IMR-90 (cell line): ENCODE results near the gene ZFAND6. TPM values are rescaled to one million over a fixed set of nuclear protein-coding genes. Genes with fewer than 3 reads are reported as not detected.

Experiments used
- ATAC-seq: fragments of 200-7000 bp; cut with Tn5 transposase; 2 replicates; pipeline ENCODE4 v1.9.1; 2020; ENCODE audit warnings: low read depth, mild to moderate bottlenecking, moderate library complexity
- BruUV-seq: library from RNA; stranded (reverse); fragments of 400-500 nt; replicated peaks from 2 replicates; lab custom pipeline; 2021; lab: Mats Ljungman, UMichigan
- CTCF ChIA-PET: fragments of 300-600 bp; formaldehyde crosslinking; extraction: SDS; loops from one replicate; lab custom pipeline; 2021; ENCODE audit warnings: antibody characterized with exemption; lab: Yijun Ruan, JAX
- POLR2A ChIA-PET: fragments of 300-600 bp; sonication (Branson Sonifier 250); formaldehyde crosslinking; loops from one replicate; lab custom pipeline; 2022; ENCODE audit warnings: antibody characterized with exemption; ENCODE audit not compliant: unreplicated experiment; lab: Charles Lee
- DNase-seq: peaks from one replicate; pipeline ENCODE4 v3.0.0; 2013
- H2AFZ ChIP-seq: replicated peaks from 2 replicates; pipeline ENCODE3; 2013; ENCODE audit warnings: low read length, mild to moderate bottlenecking; ENCODE audit not compliant: poor library complexity
- H2AK5ac ChIP-seq: 2 replicates; pipeline ENCODE4 v1.6.1; 2013; ENCODE audit warnings: low read depth, low read length, inconsistent platforms
- H2AK9ac ChIP-seq: replicated peaks from 2 replicates; pipeline ENCODE3; 2013; ENCODE audit warnings: mild to moderate bottlenecking, low read depth, low read length, moderate library complexity; ENCODE audit not compliant: poor library complexity
- H2BK120ac ChIP-seq: 2 replicates; pipeline ENCODE4 v1.6.1; 2013; ENCODE audit warnings: low read depth, low read length, inconsistent platforms
- H2BK15ac ChIP-seq: 3 replicates; pipeline ENCODE4 v1.6.1; 2013; ENCODE audit warnings: low read depth, low read length, inconsistent platforms
- H2BK20ac ChIP-seq: 2 replicates; pipeline ENCODE4 v1.6.1; 2013; ENCODE audit warnings: low read depth, mild to moderate bottlenecking, inconsistent platforms, low read length, moderate library complexity
- H2BK5ac ChIP-seq: 2 replicates; pipeline ENCODE4 v1.6.1; 2013; ENCODE audit warnings: mild to moderate bottlenecking, low read depth, low read length, inconsistent platforms; ENCODE audit not compliant: poor library complexity, severe bottlenecking
- H3K14ac ChIP-seq: replicated peaks from 2 replicates; pipeline ENCODE4 v1.6.1; 2013; ENCODE audit warnings: low read depth, low read length, inconsistent platforms
- H3K18ac ChIP-seq: 2 replicates; pipeline ENCODE4 v1.6.1; 2013; ENCODE audit warnings: low read depth, low read length, control low read depth
- H3K23ac ChIP-seq: 2 replicates; pipeline ENCODE4 v1.6.1; 2013; ENCODE audit warnings: low read depth, low read length, inconsistent platforms
- H3K27ac ChIP-seq: 2 replicates; pipeline ENCODE4 v1.5.1; 2013; ENCODE audit warnings: mild to moderate bottlenecking, control low read depth, low read length; ENCODE audit not compliant: insufficient read depth
- H3K27me3 ChIP-seq: 2 replicates; pipeline ENCODE4 v1.6.1; 2013; ENCODE audit warnings: low read length; ENCODE audit not compliant: control insufficient read depth, insufficient read depth
- H3K36me3 ChIP-seq: 2 replicates; pipeline ENCODE4 v1.6.1; 2013; ENCODE audit warnings: low read length, mixed read lengths; ENCODE audit not compliant: control insufficient read depth, insufficient read depth
- H3K4ac ChIP-seq: 2 replicates; pipeline ENCODE4 v1.6.1; 2013; ENCODE audit warnings: low read depth, low read length, inconsistent platforms
- H3K4me1 ChIP-seq: 2 replicates; pipeline ENCODE4 v1.6.1; 2013; ENCODE audit warnings: low read length, mixed read lengths; ENCODE audit not compliant: control insufficient read depth, insufficient read depth
- H3K4me2 ChIP-seq: 2 replicates; pipeline ENCODE4 v1.6.1; 2013; ENCODE audit warnings: low read depth, mild to moderate bottlenecking, control low read depth, low read length, moderate library complexity
- H3K4me3 ChIP-seq: 2 replicates; pipeline ENCODE4 v1.5.1; 2013; ENCODE audit warnings: low read depth, mild to moderate bottlenecking, control low read depth, low read length, moderate library complexity; ENCODE audit not compliant: insufficient read depth
- H3K56ac ChIP-seq: 2 replicates; pipeline ENCODE4 v1.6.1; 2013; ENCODE audit warnings: low read length, inconsistent platforms; ENCODE audit not compliant: insufficient read depth; ENCODE audit errors: extremely low read depth
- H3K79me1 ChIP-seq, 2 experiments: 2 replicates each; pipeline ENCODE4 v1.6.1; 2013; ENCODE audit warnings: low read length in 2 of 2, inconsistent platforms in 1 of 2, low read depth in 1 of 2
- H3K9ac ChIP-seq: 2 replicates; pipeline ENCODE4 v1.6.1; 2013; ENCODE audit warnings: low read depth, low read length, control low read depth
- H3K9me1 ChIP-seq: 2 replicates; pipeline ENCODE4 v1.6.1; 2013; ENCODE audit warnings: low read length, inconsistent platforms; ENCODE audit not compliant: insufficient read depth
- H3K9me3 ChIP-seq: 2 replicates; pipeline ENCODE4 v1.6.1; 2013; ENCODE audit warnings: low read length; ENCODE audit not compliant: control insufficient read depth, insufficient read depth
- H4K20me1 ChIP-seq: 2 replicates; pipeline ENCODE4 v1.6.1; 2013; ENCODE audit warnings: low read length, inconsistent platforms; ENCODE audit not compliant: insufficient read depth
- H4K5ac ChIP-seq: 2 replicates; pipeline ENCODE4 v1.6.1; 2013; ENCODE audit warnings: mild to moderate bottlenecking, low read depth, low read length, control low read depth
- H4K8ac ChIP-seq, 2 experiments: 2 replicates each; pipeline ENCODE4 v1.6.1; 2013; ENCODE audit warnings: low read depth in 2 of 2, low read length in 2 of 2, control low read depth in 1 of 2, inconsistent platforms in 1 of 2
- H4K91ac ChIP-seq: 2 replicates; pipeline ENCODE4 v1.6.1; 2013; ENCODE audit warnings: low read depth, low read length, inconsistent platforms; ENCODE audit not compliant: insufficient read depth
- BHLHE40 ChIP-seq: fragments of 150-350 bp; IDR thresholded peaks from 2 replicates; pipeline ENCODE4 v1.6.1; 2016; ENCODE audit warnings: mild to moderate bottlenecking, low read depth, low read length
- CEBPB ChIP-seq: IDR thresholded peaks from 2 replicates; pipeline ENCODE4 v1.6.1; 2012; ENCODE audit warnings: low read depth, low read length, improper control_type of control experiment
- ELK1 ChIP-seq: fragments of 150-350 bp; IDR thresholded peaks from 2 replicates; pipeline ENCODE4 v1.6.1; 2016; ENCODE audit warnings: low read depth, mild to moderate bottlenecking, low read length, moderate library complexity, borderline replicate concordance
- FOS ChIP-seq: fragments of 150-350 bp; IDR thresholded peaks from 2 replicates; pipeline ENCODE4 v1.6.1; 2016; ENCODE audit warnings: low read depth, low read length
- MAFK ChIP-seq: IDR thresholded peaks from 2 replicates; pipeline ENCODE4 v1.6.1; 2012; ENCODE audit warnings: low read depth, low read length, improper control_type of control experiment
- MAZ ChIP-seq: IDR thresholded peaks from 2 replicates; pipeline ENCODE4 v1.6.1; 2012; ENCODE audit warnings: low read depth, mild to moderate bottlenecking, low read length, improper control_type of control experiment, moderate library complexity, borderline replicate concordance
- MXI1 ChIP-seq: IDR thresholded peaks from 2 replicates; pipeline ENCODE4 v1.6.1; 2012; ENCODE audit warnings: low read depth, mild to moderate bottlenecking, low read length, moderate library complexity, borderline replicate concordance
- POLR2A ChIP-seq: IDR thresholded peaks from 2 replicates; pipeline ENCODE4 v1.6.1; 2012; ENCODE audit warnings: mild to moderate bottlenecking, low read depth, low read length
- RFX5 ChIP-seq: IDR thresholded peaks from 2 replicates; pipeline ENCODE4 v1.8.0; 2012; ENCODE audit warnings: low read depth, mild to moderate bottlenecking, low read length, moderate library complexity
- SMC3 ChIP-seq: fragments of 150-350 bp; IDR thresholded peaks from 2 replicates; pipeline ENCODE4 v1.6.1; 2016; ENCODE audit warnings: low read depth, mild to moderate bottlenecking, antibody characterized with exemption, low read length, moderate library complexity
- WGBS, 2 experiments: methylation state at CpG; one replicate each; pipeline versions ENCODE4 v1.1.5 to v1.1.7; 2013; ENCODE audit warnings: missing lambda C conversion rate in 2 of 2; ENCODE audit not compliant: insufficient read length in 1 of 2; ENCODE audit errors: extremely low coverage in 2 of 2; 5-methylcytosine and 5-hydroxymethylcytosine counted together
- dilution Hi-C: fragments of 300-500 bp; cut with HindIII; formaldehyde crosslinking; loops from one replicate; pipeline ENCODE4 v1.14.3; 2018; ENCODE audit warnings: low sequenced_read_pairs; ENCODE audit not compliant: unreplicated experiment
- in situ Hi-C: fragments of 300-500 bp; cut with MboI; formaldehyde crosslinking; loops from 3 replicates; pipeline ENCODE4 v1.14.3; 2019; ENCODE audit warnings: low sequenced_read_pairs, inconsistent platforms, mixed read lengths
- intact Hi-C: fragments of 100-400 bp; cut with micrococcal nuclease; formaldehyde crosslinking; loops from 2 replicates; pipeline ENCODE4 v1.10.0; 2022
- polyA plus RNA-seq, 3 experiments: library from polyadenylated mRNA; depleted of rRNA; stranded (reverse); fragments of >200 nt; gene quantifications; 2 replicates each; pipeline ENCODE4 v1.2.3, GENCODE V29; 2012; ENCODE audit warnings: low replicate concordance in 1 of 3
- total RNA-seq: library from RNA; depleted of rRNA; stranded (reverse); fragments of >200 nt; gene quantifications from 2 replicates; pipeline ENCODE4 v1.2.3, GENCODE V29; 2012
- TF ChIP-seq, protein P1 (sequence below): fragments of 150-350 bp; IDR thresholded peaks from 2 replicates; pipeline ENCODE4 v1.6.1; 2017; ENCODE audit warnings: mild to moderate bottlenecking, antibody characterized with exemption, low read length, low read depth

ZFAND6 gene
- total and polyA plus RNA-seq, 2 of the 4 experiments (the other 2 are of a cell fraction) = 77.5 to 96.4 TPM

DNA sequence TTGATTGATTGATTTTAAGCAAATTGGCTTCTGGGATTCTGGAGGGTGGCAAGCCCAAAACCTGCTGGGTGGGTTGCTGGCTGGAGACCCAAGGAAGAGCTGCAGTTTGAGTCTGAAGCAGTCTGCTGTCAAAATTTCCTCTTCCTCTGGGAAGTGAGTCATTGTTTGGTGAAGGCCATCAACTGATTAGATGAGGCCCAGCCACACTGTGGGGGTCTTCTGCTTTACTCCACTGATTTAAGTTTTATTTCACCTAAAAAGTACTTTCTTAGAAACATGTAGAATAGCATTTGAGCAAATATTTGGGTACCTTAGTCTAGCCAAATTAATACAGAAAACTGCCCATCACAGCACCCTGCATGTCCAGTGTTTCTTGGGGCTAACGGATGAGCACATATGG is 127.1 kb downstream of the ZFAND6 start:
- Histone ChIP-seq H3K9ac (no peak overlapping the region), H2BK120ac (no peak overlapping the region), H3K9me1 (peaks cover 16% of the 10 kb centered on the region), H2AK9ac (no peak overlapping the region), H3K9me3 (no peaks in the 10 kb centered on the region), H3K4me3 (no peak overlapping the region), H2BK5ac (no peak overlapping the region), H2AK5ac (no peak overlapping the region), H3K4me1 (0 out of 2 replicates have a peak, but pooled peaks cover 5% of the 10 kb centered on the region), H3K27me3 (no peaks in the 10 kb centered on the region), H3K18ac (no peak overlapping the region), H3K4ac (no peak overlapping the region), H2AFZ (no peak overlapping the region), H4K8ac (no peak overlapping the region), H3K56ac (no peak overlapping the region), H3K27ac (no peak overlapping the region), H4K5ac (no peak overlapping the region), H4K20me1 (no peaks in the 10 kb centered on the region), H2BK15ac (no peak overlapping the region), H3K4me2 (no peak overlapping the region), H2BK20ac (no peak overlapping the region), H3K14ac (no peak overlapping the region), H3K79me1 (no peaks in the 10 kb centered on the region), H4K91ac (no peak overlapping the region), H3K23ac (no peak overlapping the region), H3K36me3 (peaks cover 30% of the 10 kb centered on the region)
- no CpG with 5 or more reads among the region's 1 CpG for WGBS, 2 experiments
- in situ Hi-C loops = no loop called here
- ChIA-PET POLR2A (no interaction called here), CTCF (no interaction called here)
- ATAC-seq (no peak), DNase-seq (no peak)
- intact Hi-C loops = no loop called here
- TF ChIP-seq MAFK (no peak), CEBPB (no peak), SMC3 (no peak), ELK1 (no peak), BHLHE40 (no peak), RFX5 (no peak), POLR2A (no peak), FOS (no peak), MXI1 (no peak), MAZ (no peak)
- TF ChIP-seq, protein P1, sequence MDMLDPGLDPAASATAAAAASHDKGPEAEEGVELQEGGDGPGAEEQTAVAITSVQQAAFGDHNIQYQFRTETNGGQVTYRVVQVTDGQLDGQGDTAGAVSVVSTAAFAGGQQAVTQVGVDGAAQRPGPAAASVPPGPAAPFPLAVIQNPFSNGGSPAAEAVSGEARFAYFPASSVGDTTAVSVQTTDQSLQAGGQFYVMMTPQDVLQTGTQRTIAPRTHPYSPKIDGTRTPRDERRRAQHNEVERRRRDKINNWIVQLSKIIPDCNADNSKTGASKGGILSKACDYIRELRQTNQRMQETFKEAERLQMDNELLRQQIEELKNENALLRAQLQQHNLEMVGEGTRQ = no peak
- no TSS peak for BruUV-seq
- dilution Hi-C loops = no loop called here
